ENCODE data around the gene HASPIN. TPM values are rescaled to one million over a fixed set of nuclear protein-coding genes. Genes with fewer than 3 reads are reported as not detected.

HASPIN gene
- total and polyA plus RNA-seq, 2 experiments from 2014 or later = 6.1 to 35.1 TPM

- no peak for TF ChIP-seq REST (IDR thresholded peaks at IDR 0.05; ENCODE audit: unreplicated experiment)
- Histone ChIP-seq H3F3A (replicated peaks; ENCODE audit: low read depth) (no peaks in the 10 kb centered on the region), H4K20me1 (replicated peaks; ENCODE audit: insufficient read depth) (peaks cover 5% of the 10 kb centered on the region; the same call in 1 of the 2 replicates), H3K4me3 (no peak overlapping the region), H3K9me2 (ENCODE audit: insufficient read depth) (no peaks in the 10 kb centered on the region), H3K36me3 (ENCODE audit: insufficient read depth) (no peaks in the 10 kb centered on the region; the same call in none of the 2 replicates), H2AFZ (no peak overlapping the region), H3K4me2 (no peak overlapping the region), H3K27me3 (ENCODE audit: insufficient read depth) (no peaks in the 10 kb centered on the region), H3K27ac (ENCODE audit: low read depth) (peak overlapping the region; percentile 56), H3K4me1 (ENCODE audit: insufficient read depth) (no peaks in the 10 kb centered on the region), H3K79me2 (replicated peaks; ENCODE audit: insufficient read depth) (no peaks in the 10 kb centered on the region)
- Mint-ChIP-seq H3K36me3 (ENCODE audit: low read depth) (peaks cover 18% of the 10 kb centered on the region), H3K4me1 (no peaks in the 10 kb centered on the region; the same call in 1 of the 3 replicates), H3K27me3 (ENCODE audit: insufficient read depth, low read depth, poor library complexity) (peaks cover 5% of the 10 kb centered on the region), H3K9me3 (no peaks in the 10 kb centered on the region), H3K27ac (no peak overlapping the region), H3K4me3 (no peak overlapping the region)
- DNase-seq (ENCODE audit: low spot score) = peak; percentile 41
- no peak for ATAC-seq
These were observed 12.7 kb upstream of the HASPIN start for GRCh38 chr17:3710951-3711383.

GRCh38 chr17:3712811-3713463 lies 10.8 kb upstream of the HASPIN start:
- no peak for DNase-seq (ENCODE audit: low spot score)
- no peaks in the 10 kb centered on the region for H3K4me1 ChIP-seq (ENCODE audit: insufficient read depth)
- no peaks in the 10 kb centered on the region for H3K9me3 Mint-ChIP-seq
- no peak overlapping the region for H3K4me3 ChIP-seq
- no peak overlapping the region for H3K27ac Mint-ChIP-seq
- H3K4me2 ChIP-seq = no peak overlapping the region
- no peaks in the 10 kb centered on the region for H3F3A ChIP-seq (replicated peaks; ENCODE audit: low read depth)
- peaks cover 8% of the 10 kb centered on the region for H3K36me3 ChIP-seq (ENCODE audit: insufficient read depth)
- H3K36me3 Mint-ChIP-seq (ENCODE audit: low read depth) = peaks cover 30% of the 10 kb centered on the region
- no peak overlapping the region for H2AFZ ChIP-seq
- no peaks in the 10 kb centered on the region for H3K27me3 Mint-ChIP-seq (ENCODE audit: insufficient read depth, low read depth, poor library complexity)
- H3K4me1 Mint-ChIP-seq = no peaks in the 10 kb centered on the region; the same call in 1 of the 3 replicates
- no peaks in the 10 kb centered on the region for H3K27me3 ChIP-seq (ENCODE audit: insufficient read depth)
- H3K4me3 Mint-ChIP-seq = no peak overlapping the region
- peaks cover 5% of the 10 kb centered on the region; the same call in 1 of the 2 replicates for H4K20me1 ChIP-seq (replicated peaks; ENCODE audit: insufficient read depth)
- H3K27ac ChIP-seq (ENCODE audit: low read depth) = no peak overlapping the region
- H3K79me2 ChIP-seq (replicated peaks; ENCODE audit: insufficient read depth) = no peaks in the 10 kb centered on the region
- no peak for ATAC-seq
- H3K9me2 ChIP-seq (ENCODE audit: insufficient read depth) = no peaks in the 10 kb centered on the region
- no peak for TF ChIP-seq NANOG (IDR thresholded peaks at IDR 0.05; ENCODE audit: borderline replicate concordance)
- TF ChIP-seq EZH2phosphoT487 (IDR thresholded peaks at IDR 0.05; ENCODE audit: unreplicated experiment) = no peak
- no peak for TF ChIP-seq REST (IDR thresholded peaks at IDR 0.05; ENCODE audit: unreplicated experiment)
- TF ChIP-seq ZNF114 (CRISPR knock-in tag; IDR thresholded peaks at IDR 0.05) = no peak
- no peak for TF ChIP-seq ETS1 (IDR thresholded peaks at IDR 0.05)
- no peak for TF ChIP-seq EZH2 (IDR thresholded peaks at IDR 0.05; ENCODE audit: low read depth, unreplicated experiment)
- TF ChIP-seq CREB1 (CRISPR knock-in tag; IDR thresholded peaks at IDR 0.05; ENCODE audit: low read depth) = no peak

Measured in GM23338 (cell line).